ENCODE results near the gene KRT10.

DNA sequence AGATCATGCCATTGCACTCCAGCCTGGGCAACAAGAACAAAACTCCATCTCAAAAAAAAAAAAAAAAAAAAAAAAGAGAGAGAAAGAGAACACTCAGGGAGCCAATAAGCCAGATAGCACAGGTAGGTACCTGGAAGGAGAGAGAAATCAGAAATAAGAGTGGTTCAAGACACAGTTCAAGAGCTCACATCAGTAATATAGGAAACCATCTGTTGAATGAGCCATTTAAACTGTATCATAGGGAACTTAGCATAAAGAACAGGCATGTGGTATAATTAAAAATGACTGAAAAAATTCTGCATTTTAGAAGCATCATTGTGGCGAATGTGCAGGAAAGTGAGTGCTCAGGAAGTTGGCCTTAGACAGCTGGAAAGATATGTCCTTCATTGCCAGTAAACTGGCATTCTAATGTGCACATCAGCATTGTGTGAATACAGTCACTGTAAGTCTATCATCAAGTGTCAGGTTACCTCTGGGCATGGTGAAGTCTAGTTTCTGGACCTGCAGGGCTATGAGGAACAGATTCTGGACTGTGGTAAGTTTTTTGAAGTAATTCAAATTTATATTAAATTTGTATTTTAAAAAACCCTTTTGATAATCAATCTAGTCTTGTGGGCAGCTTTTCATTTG, 24.2 kb upstream of the KRT10 start:
- no peak for TF ChIP-seq EZH2 (IDR thresholded peaks at IDR 0.05; ENCODE audit: borderline replicate concordance, low read depth, low read length, severe bottlenecking)
- TF ChIP-seq, protein P1, sequence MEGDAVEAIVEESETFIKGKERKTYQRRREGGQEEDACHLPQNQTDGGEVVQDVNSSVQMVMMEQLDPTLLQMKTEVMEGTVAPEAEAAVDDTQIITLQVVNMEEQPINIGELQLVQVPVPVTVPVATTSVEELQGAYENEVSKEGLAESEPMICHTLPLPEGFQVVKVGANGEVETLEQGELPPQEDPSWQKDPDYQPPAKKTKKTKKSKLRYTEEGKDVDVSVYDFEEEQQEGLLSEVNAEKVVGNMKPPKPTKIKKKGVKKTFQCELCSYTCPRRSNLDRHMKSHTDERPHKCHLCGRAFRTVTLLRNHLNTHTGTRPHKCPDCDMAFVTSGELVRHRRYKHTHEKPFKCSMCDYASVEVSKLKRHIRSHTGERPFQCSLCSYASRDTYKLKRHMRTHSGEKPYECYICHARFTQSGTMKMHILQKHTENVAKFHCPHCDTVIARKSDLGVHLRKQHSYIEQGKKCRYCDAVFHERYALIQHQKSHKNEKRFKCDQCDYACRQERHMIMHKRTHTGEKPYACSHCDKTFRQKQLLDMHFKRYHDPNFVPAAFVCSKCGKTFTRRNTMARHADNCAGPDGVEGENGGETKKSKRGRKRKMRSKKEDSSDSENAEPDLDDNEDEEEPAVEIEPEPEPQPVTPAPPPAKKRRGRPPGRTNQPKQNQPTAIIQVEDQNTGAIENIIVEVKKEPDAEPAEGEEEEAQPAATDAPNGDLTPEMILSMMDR (IDR thresholded peaks at IDR 0.05; ENCODE audit: borderline replicate concordance, extremely low read depth, low read length, poor library complexity, severe bottlenecking) = no peak

All from DND-41 (cell line).